NCI-H128 (cell line): Measurements from ENCODE around the gene METTL14.
"Not testable (repeated sequence)": the region's sequence is repeated elsewhere in the genome, so short reads cannot be mapped to it uniquely, and the experiment has no call there.

Source experiments
- DNase-seq: peaks from one replicate; lab custom pipeline; 2025; ENCODE audit not compliant: unreplicated experiment; lab: John Stamatoyannopoulos, UW

METTL14 gene

DNA sequence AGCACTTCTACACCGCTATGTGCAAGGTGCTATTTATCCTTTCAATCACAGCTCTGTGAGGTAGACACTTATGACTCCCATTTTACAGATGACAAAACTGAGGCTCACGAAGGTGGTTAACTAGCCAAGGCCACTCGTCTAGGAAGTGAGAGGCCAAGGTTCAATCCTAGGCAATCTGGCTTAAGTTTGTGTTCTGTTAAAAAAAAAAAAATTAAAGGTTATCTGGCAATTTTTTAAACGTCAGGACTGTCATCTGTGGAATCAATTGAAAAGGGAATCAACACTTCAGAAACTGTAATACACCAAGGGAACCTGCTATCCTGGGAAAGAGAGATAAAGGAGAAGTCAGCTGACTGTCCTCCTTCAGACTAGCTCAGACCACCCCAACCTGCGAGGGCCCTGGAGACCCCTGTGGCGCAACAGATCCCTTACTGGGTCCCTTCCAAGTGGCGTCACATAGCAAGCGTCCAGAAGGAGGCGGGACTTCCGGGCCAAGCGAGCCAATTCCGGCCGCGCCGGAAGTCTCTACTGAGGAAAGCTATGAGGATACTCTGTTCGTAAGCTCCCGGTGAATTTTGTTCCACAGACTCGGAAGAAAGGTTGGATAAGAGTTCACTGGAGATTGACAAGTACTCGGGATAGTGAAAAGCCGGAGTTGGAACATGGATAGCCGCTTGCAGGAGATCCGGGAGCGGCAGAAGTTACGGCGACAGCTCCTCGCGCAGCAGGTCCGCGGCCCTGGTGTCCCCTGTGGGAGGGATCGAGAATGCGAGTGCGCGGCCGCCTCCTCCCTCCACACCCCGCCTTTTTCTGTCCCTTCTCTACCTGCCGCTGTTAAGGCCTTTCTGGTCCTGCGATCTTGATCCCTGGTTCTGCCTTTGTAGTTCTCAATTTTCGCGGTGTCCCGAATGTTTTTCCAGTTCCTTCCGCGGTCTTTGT, at the start of gene METTL14:
Gene METTL14 (plus strand): TSS at position 520 of the 939 bp plus-strand sequence. CDS start 143 bp downstream, at position 663.
- peak; percentile 84 for DNase-seq

DNA sequence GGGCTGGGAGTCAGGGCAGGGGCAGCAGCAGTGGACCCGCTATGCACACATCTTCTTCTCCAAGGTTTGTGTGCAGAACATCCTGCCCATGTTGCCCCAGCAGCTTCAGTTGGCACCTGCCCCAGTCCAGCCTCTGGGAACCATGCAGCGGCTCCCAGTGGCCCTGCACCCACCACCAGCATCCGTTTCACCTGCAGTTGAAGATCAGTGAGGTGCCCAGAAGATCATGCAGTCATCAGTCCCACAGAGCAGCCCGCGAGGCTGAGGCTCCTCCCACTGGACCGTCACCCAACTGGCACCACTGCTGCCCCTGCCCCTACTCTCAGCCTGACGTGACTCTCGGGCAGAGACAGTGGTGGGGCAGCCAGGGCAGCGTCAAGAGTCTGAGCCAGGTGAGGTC, 49.1 kb upstream of the METTL14 start:
- not testable (repeated sequence) for DNase-seq

- not testable (repeated sequence) for DNase-seq
Observed at GRCh38 chr4:118664665-118665064, 20.5 kb upstream of the METTL14 start.

DNA sequence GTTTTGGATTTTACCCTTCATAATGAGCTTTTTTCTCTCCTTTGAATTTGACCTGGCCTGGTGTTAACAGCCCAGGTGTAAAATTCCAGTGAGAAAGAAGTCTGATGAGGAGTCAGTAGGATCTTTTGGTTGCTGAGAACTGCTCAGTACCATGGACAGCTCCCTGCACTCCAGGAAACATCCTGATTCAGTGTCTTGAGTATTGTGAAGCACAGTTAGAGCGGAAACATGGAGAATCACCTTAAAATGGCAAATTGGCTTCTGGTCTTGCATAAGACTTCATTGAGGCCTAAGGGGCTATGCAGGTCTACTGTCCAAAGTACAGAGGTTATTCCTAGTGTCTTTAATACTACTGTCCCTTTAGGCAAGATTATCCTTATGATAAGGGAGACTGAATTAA, 16.0 kb upstream of the METTL14 start:
- not testable (repeated sequence) for DNase-seq

- DNase-seq: not testable (repeated sequence)
Observed at GRCh38 chr4:118670968-118671367, 14.2 kb upstream of the METTL14 start.

DNA sequence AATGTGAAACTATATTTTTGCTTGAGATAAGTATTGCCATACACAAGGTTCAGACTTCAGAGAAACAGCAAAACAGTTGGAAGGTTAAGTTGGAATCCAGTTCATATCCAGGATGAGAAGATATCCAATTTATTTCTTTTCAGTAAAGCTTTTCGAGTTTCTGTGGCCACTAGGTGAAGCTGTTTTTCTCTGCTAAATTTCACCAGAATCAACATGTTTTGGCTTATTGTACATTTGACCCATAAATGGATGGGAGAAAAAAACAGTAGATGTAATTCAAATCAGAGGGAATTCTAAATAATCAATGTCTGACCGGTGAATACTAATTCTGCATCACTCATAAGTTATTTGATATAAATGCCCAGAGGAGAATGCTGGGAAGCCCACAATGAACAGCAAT, 9.1 kb upstream of the METTL14 start:
- DNase-seq: no peak

- DNase-seq: no peak
Observed at GRCh38 chr4:118680808-118681207, 4.4 kb upstream of the METTL14 start.

DNA sequence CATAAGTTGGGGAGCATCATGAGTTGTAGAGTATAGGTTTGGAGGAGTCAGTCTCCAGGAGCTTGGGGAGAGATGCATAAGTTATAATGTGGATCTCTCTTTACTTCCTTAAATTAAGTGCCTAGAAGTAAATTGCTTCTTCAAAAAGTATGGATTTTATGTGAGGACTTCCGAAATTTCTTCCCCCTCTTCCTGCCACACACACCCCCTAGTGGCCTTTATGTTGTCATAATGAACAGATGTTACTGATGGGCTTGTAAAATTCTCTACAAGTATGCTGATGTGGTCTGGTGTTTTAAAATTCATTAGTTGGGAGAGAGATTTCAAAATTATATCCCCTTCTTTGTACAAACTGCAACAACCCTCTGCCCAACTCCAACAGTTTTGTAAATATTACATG, 2.3 kb upstream of the METTL14 start:
- no peak for DNase-seq

DNA sequence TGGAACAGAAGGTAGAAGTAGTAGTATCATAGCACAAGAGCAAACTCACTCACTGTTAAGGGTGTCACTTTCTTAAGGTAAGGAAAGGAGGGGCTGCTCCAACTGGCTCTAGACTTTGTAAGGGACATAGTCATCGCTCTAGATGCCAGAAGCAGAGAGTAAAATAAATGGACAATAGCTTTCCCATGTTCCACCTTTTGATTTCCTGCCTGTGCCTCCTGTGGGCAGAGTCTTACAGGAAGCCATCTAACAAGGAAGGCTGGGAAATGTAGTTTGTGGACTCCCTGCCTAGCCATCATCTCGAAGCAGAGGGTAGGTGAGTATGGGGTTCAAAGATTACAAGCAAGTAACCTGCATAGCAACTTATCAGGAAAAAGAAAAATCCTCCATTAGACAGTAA, 1.7 kb upstream of the METTL14 start:
- DNase-seq: no peak

GRCh38 chr4:118703118-118703517, 17.9 kb downstream of the METTL14 start:
- DNase-seq: no peak

DNA sequence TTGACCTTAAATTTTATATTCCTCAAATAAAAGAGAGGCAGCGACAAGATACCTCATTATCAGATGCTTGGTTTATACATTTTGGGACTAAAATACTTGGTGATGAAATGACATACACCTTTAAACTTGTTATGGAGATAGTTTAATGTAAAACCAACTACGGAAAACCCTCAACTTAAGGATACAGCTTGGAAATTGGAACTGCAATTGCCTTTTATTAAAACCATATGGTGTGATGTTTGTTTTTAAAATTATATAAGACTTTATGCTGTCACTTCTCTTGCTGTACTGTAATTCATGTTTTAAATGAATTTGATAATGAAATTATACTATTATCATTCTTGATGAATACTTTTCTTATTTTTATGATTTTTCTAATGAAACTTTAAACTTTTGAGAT, 25.9 kb downstream of the METTL14 start:
- no peak for DNase-seq

DNA sequence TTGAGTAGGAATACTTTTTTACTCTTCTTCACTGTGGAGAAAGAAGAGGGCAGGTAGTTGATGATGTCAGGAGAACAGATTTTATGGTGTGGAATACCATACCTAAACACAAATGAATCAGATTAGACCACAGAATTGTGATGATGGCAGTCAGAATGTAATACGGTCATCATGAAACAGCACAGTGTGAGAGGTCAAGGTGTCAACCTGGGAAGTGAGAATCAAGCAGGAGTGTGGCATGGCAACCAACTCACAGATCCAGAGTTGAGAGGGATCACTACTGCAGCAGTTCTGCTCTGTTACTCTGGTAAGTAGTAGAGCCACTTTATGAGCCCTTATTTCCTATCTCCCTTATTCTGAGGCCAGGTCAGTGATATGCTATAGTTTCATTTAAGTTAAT, 27.7 kb downstream of the METTL14 start:
- no peak for DNase-seq

DNA sequence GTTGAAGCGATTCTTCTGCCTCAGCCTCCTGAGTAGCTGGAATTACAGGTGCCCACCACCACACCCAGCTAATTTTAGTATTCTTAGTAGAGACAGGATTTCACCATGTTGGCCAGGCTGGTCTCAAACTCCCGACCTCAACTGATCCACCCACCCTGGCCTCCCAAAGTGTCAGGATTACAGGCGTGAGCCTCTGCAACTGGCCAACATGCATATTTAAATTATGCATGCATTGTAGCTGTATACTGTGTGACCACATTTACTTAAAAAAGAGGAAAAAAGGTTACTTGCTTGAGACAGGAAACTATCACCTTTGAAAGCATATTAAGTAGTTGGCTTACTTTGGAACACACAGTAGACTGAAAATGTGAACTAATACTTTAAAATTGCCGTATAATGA, 29.5 kb downstream of the METTL14 start:
- no peak for DNase-seq

DNA sequence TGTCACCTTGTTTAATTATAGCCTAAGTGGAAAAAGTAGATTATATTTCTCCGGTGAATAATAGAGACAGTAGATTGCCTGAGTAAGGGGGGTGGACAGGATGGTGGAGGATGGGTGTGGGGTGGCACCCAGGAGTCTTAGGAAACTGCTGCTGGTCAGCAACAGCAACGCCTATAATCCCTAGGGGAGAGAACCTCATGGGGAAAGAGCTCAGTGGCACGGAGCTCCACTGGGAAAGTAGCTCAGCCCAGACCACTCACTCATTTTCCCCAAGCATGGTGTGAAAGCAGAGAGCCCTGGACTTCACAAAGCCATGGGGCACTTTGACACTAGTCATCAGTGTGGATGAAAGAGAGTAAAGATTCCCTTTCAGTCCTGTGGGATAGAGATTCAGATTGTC, 31.1 kb downstream of the METTL14 start:
- DNase-seq: no peak

GRCh38 chr4:118718511-118719170, 33.4 kb downstream of the METTL14 start:
- no peak for DNase-seq

DNA sequence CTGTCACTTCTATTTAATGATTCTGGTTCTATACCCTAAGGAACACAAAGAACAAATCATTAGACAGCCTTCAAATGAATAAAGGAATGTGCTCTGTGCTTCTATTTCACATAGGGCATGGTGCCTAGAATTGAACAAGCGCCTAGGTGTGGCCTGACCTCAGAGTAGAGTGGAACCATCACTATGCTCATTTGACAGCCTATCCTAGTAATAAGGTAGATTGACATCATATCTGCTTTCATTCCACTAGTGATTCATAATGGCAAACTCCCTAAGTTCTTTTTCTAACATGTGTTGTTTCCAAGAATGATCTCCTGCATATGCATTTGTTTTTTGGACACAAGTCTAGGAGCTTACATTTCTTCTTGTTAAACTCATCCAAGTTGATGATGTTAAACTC, 36.6 kb downstream of the METTL14 start:
- DNase-seq: no peak

- DNase-seq: no peak
Observed at GRCh38 chr4:118723369-118723768, 38.2 kb downstream of the METTL14 start.

GRCh38 chr4:118727360-118727759, 42.2 kb downstream of the METTL14 start:
- no peak for DNase-seq

- DNase-seq: no peak
Observed at GRCh38 chr4:118729287-118730286, 44.4 kb downstream of the METTL14 start.

- no peak for DNase-seq
Observed at GRCh38 chr4:118730683-118731082, 45.5 kb downstream of the METTL14 start.
